GM19395 (cell line): Measurements from ENCODE around the gene TRPM6.

Experiments used
- ATAC-seq: cut with Tn5 transposase; IDR thresholded peaks from one replicate; pipeline ENCODE4 v1.9.1; 2021; ENCODE audit warnings: mild to moderate bottlenecking, moderate library complexity; ENCODE audit not compliant: unreplicated experiment

Gene TRPM6

GRCh38 chr9:74775396-74775795, 112.3 kb downstream of the TRPM6 start:
- no peak for ATAC-seq

GRCh38 chr9:74773886-74774479, 113.7 kb downstream of the TRPM6 start:
- peak; percentile 53 for ATAC-seq

DNA sequence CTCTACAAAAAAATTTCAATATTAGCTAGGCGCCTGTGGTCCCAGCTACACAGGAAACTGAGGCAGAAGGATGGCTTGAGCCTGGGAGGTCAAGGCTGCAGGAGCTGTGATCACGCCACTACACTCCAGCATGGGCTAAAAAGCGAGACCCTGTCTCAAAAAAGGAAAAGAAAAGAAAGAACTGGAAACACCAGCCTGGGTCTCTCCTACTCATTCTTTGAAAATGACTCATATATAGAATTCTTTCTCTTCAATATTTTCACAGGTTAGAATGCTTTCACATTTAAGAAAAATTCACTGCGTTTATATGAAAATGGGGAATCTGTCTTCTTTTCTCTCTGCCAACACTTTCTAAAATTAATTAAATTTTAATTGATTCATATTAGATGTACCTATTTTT, 115.6 kb downstream of the TRPM6 start:
- ATAC-seq, result peak; percentile 70

- no peak for ATAC-seq
These were observed 116.0 kb downstream of the TRPM6 start for GRCh38 chr9:74771672-74772071.

DNA sequence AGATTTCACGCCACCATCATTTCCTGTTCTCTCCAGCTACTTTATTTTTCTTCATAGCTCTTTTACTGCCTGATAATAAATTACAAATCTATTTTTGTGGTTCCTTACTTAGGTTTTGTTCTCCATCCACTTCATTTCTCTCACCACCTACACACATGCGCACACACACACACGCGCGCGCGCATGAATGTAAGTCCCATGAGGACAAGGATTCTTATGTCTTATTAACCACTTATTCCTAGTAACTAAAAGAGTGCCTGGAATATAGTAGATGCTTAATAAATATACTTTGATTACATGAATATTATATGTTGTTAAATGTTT, 116.5 kb downstream of the TRPM6 start:
- ATAC-seq, result no peak

- ATAC-seq, result peak; percentile 49
These were observed 117.0 kb downstream of the TRPM6 start for GRCh38 chr9:74770508-74771261.

- ATAC-seq, result no peak
These were observed 122.2 kb downstream of the TRPM6 start for GRCh38 chr9:74765481-74765971.

DNA sequence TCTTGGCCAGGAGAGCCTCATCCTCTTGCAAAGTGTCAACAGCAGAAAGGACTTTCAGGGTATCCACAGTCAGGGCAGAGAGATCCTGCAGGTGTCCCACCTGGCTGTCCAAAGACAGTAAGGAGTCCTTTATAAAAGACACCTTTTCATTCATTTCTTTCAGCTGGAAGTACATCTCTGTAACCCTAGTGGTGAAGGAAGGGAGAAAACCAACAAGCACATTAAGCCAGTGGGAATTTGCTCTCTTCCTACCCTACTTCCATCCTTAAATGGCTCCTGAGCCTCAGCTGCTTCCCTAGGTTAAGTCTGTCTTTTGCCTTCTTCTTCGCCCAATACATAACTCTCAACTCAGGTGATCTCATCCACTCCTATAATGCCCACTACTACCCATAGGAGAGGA, 124.8 kb downstream of the TRPM6 start:
- no peak for ATAC-seq

DNA sequence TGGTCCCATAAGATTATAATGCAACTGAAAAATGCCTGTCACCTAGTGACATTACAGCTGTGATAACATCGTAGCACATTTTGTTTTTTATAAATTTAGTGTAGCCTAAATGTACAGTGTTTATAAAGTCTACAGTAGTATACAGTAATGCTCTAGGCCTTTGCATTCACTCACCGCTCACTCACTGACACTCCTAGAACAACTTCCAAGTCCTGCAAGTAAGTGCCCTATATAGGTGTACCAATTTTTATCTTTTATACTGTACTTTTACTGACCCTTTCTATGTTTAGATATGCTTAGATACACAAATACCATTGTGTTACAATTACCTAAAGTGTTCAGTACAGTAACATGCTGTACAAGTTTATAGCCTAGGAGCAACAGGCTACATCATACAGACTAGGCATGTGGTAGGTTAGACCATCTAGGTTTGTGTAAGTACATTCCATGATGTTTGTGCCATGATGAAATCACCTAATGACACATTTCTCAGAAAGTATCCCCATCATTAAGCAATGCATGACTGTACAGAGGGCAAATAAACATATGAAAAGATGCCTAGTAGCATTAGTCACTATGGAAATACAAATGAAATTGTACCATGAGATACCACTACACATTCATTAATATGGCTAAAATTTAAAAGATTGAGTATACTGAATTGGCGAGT, 127.6 kb downstream of the TRPM6 start:
- ATAC-seq, result no peak

DNA sequence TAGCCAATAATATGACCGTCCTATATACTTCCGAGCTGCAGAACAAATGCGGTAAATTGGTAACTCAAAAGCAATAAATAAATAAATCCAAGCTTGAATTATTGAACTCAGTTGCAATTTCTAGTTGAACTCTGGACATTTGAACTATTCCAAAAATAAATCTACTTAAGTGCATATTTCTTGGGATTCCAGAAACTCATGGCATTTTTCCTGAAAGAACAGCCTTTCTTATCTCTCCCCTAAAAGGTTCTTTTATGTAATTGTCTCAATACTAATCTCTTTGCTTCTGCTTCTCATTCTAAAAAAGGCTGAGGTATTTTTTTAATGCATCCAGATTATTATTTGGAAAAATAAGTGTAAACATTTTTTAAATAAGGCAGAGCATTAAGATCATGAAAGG, 131.7 kb downstream of the TRPM6 start:
- no peak for ATAC-seq

GRCh38 chr9:74755355-74755754, 132.4 kb downstream of the TRPM6 start:
- ATAC-seq, result no peak

- ATAC-seq, result no peak
These were observed 134.1 kb downstream of the TRPM6 start for GRCh38 chr9:74753650-74754049.

GRCh38 chr9:74748966-74749365, 138.8 kb downstream of the TRPM6 start:
- no peak for ATAC-seq

GRCh38 chr9:74742792-74743730, 144.7 kb downstream of the TRPM6 start:
- no peak for ATAC-seq

- ATAC-seq, result no peak
These were observed 145.4 kb downstream of the TRPM6 start for GRCh38 chr9:74742191-74742790.

- ATAC-seq, result no peak
These were observed 151.1 kb downstream of the TRPM6 start for GRCh38 chr9:74736646-74737045.

DNA sequence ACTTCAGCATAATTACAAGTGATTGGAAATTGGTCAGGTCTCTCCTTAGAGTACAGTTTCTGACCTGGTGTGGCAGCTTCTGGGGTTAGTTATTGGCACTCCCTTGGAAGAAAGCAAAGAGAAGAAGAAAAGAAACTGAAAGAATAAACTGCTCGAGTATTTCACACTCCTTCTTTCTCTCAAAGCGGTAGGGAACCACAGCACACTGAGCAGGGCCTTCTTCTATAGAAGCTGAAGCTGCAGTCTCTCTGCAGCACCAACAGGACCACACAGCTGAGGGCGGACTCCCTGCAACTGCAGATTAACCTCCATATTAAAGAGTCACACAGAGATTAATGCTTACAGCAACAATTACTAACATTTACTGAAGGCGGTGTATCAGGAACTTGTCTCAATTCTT, 152.0 kb downstream of the TRPM6 start:
- ATAC-seq, result no peak

GRCh38 chr9:74729136-74729695, 158.5 kb downstream of the TRPM6 start:
- ATAC-seq, result no peak

DNA sequence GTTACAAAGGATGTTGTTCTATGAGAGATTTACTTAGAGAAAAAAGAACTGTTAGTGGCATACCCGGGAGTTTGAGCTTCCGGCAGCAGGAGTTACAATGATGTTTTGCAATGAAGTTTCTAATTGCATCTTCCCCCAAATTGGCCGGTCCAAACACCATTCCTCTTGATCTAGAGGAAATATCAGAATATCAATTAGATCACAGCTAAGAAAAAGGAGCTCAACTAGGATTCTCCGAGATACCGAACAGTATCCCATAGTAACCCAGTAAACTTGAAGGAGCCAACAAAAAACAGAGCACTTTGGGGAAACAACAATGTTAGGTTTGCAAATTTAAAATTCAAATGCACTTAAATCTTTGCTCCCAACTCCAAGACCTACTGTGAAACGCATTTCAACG, 159.5 kb downstream of the TRPM6 start:
- ATAC-seq, result no peak

GRCh38 chr9:74726581-74726980, 161.1 kb downstream of the TRPM6 start:
- no peak for ATAC-seq
